Spleen (tissue), 11 donors: ENCODE measurements around the gene DDX41. TPM values are rescaled to one million over a fixed set of nuclear protein-coding genes. Genes with fewer than 3 reads are reported as not detected.

Experiments used
- DNase-seq: peaks from one replicate; pipeline ENCODE4 v3.0.0-alpha.2; 2020
- H3K27ac ChIP-seq, 8 donors: fragments of 200-600 bp; sonication (generic) in 7 of 8; 1 replicate in 4 of 8; 2 replicates in 4 of 8; pipeline versions ENCODE4 v1.5.0 to v1.8.0; 2016 to 2021; ENCODE audit warnings: inconsistent platforms in 4 of 8, mild to moderate bottlenecking in 4 of 8, moderate library complexity in 1 of 8
- H3K27me3 ChIP-seq, 7 donors: fragments of 200-600 bp; sonication (generic) in 6 of 7; replicated peaks in 1 of 7; 1 replicate in 4 of 7; 2 replicates in 3 of 7; pipeline versions ENCODE4 v1.5.0 to v1.8.0; 2016 to 2021; ENCODE audit warnings: inconsistent platforms in 3 of 7, mild to moderate bottlenecking in 1 of 7
- H3K36me3 ChIP-seq, 6 donors: fragments of 200-600 bp; sonication (generic) in 5 of 6; 1 replicate in 4 of 6; 2 replicates in 2 of 6; pipeline versions ENCODE4 v1.5.0 to v1.8.0; 2016 to 2021; ENCODE audit warnings: inconsistent platforms in 2 of 6
- H3K4me1 ChIP-seq, 6 donors: fragments of 200-600 bp; sonication (generic) in 5 of 6; 1 replicate in 3 of 6; 2 replicates in 3 of 6; pipeline versions ENCODE4 v1.5.0 to v1.8.0; 2016 to 2021; ENCODE audit warnings: inconsistent platforms in 3 of 6
- H3K4me3 ChIP-seq, 8 donors: fragments of 200-600 bp; sonication (generic) in 7 of 8; 1 replicate in 4 of 8; 2 replicates in 4 of 8; pipeline versions ENCODE4 v1.5.0 to v1.8.0; 2016 to 2021; ENCODE audit warnings: inconsistent platforms in 4 of 8, mild to moderate bottlenecking in 4 of 8, moderate library complexity in 2 of 8
- H3K9me3 ChIP-seq, 8 donors: fragments of 200-600 bp; sonication (generic) in 7 of 8; 1 replicate in 4 of 8; 2 replicates in 4 of 8; pipeline versions ENCODE4 v1.5.0 to v1.8.0; 2016 to 2021; ENCODE audit warnings: inconsistent platforms in 4 of 8
- POLR2A ChIP-seq, 3 donors: fragments of 450-650 bp; IDR thresholded peaks; one replicate each; pipeline ENCODE4 v1.5.1; 2017; ENCODE audit warnings: antibody characterized with exemption in 3 of 3, mild to moderate bottlenecking in 1 of 3
- POLR2AphosphoS5 ChIP-seq, 3 donors: sonication (generic); formaldehyde crosslinking; IDR thresholded peaks; one replicate each; pipeline ENCODE4 v1.5.1; 2017; ENCODE audit warnings: antibody characterized with exemption in 3 of 3
- WGBS, 5 donors: extraction: QIAGEN DNeasy Blood & Tissue Kit in 3 of 5; methylation state at CpG; one replicate each; pipeline versions ENCODE4 v1.1.5 to v1.1.7; 2013 to 2018; 5-methylcytosine and 5-hydroxymethylcytosine counted together
- intact Hi-C: fragments of 100-400 bp; cut with DNase I; formaldehyde crosslinking; loops from one replicate; pipeline ENCODE4 v1.15.0; 2023; ENCODE audit warnings: low total_unique reads
- polyA plus RNA-seq, 3 donors: library from polyadenylated mRNA; stranded (reverse); fragments of 200-250 nt; gene quantifications; one replicate each; pipeline ENCODE4 v1.2.1, GENCODE V29; 2013
- total RNA-seq, 7 donors: library from RNA; depleted of rRNA in 3 of 7; stranded (reverse); fragments of >200 nt in 3 of 7; fragmentation: NEBNext Ultra II Directional in 4 of 7; extraction: Animal tissue kit (Norgen Biotek cat#: 25700) in 4 of 7; gene quantifications; one replicate each; pipeline versions ENCODE4 v1.1.0 to v1.2.1, GENCODE V29; 2016 to 2021
- TF ChIP-seq, protein P1 (sequence below), 11 experiments: fragments of 200-600 bp in 7 of 11; fragments of 450-650 bp in 4 of 11; sonication (generic) in 4 of 11; IDR thresholded peaks in 8 of 11; conservative IDR thresholded peaks in 3 of 11; 1 replicate in 7 of 11; 2 replicates in 4 of 11; pipeline versions ENCODE4 v1.4.0 to v1.8.0; 2016 to 2021; ENCODE audit warnings: antibody characterized with exemption in 11 of 11, inconsistent platforms in 4 of 11, mild to moderate bottlenecking in 1 of 11
- donor health status: healthy with polysubstance abuse.
- donor health status: DM: no; HTN: no; CAD: no; lungs with moderate emphysema.
- donor health status: DM: no; HTN: no; CAD: no.
- donor health status: Bipolar disorder and iron deficiency.
- donor health status: healthy.
- donor health status: DM: no; HTN: no; CAD: no.
- donor health status: DM: yes; HTN: yes; CAD: no.

DDX41 gene
- total and polyA plus RNA-seq, 10 donors = 68.9 to 126 (median 92.4) TPM

DNA sequence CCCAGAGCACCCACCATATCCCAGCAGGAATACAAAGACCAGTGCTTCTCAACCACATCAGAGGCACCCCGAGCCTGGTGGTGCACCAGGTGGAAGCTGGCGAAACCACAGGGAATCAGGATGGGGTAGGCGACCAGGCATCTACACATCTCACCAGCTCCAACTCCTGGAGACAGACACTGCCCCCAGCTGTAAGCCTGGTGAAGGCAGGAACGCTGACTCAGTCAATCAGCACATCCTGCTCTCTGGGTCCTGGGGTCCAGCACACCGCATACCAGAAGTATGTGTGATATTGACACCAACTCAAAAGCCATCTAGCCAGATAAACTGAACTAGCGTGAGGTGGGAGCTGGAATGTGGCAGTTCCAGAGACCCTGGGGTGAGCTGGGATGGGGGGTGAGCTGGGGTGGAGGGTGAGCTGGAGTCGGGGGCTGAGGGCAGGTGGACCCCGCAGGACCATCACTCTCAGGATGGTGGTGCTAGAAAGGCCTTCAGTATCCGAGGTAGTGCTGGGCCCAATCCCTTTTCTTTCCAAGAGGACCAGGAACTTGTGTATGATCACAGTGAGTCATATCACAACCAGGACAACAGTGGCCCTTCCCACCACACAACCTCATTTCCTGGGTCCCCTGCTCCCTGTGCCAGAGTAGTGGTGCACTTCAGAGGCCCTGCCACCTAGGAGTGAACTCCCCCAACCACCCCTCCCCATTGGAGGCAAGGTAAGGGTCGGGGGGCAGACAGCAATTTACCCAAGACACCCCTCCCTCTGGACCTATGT lies 45.8 kb downstream of the DDX41 start:
- Histone ChIP-seq H3K36me3 (peaks cover 0 to 18% (median 8%) of the 10 kb centered on the region in 6 donors), H3K4me1 (peaks cover 4 to 68% (median 39%) of the 10 kb centered on the region in 6 donors), H3K4me3 (no peak overlapping the region), H3K27ac (peak overlapping the region in 1 of 8 donors; percentile 81), H3K27me3 (peaks cover 0 to 32% (median 10%) of the 10 kb centered on the region in 7 donors), H3K9me3 (no peaks in the 10 kb centered on the region)
- TF ChIP-seq POLR2A (IDR thresholded peaks at IDR 0.05) (no peak), POLR2AphosphoS5 (IDR thresholded peaks at IDR 0.05) (no peak)
- TF ChIP-seq, protein P1, sequence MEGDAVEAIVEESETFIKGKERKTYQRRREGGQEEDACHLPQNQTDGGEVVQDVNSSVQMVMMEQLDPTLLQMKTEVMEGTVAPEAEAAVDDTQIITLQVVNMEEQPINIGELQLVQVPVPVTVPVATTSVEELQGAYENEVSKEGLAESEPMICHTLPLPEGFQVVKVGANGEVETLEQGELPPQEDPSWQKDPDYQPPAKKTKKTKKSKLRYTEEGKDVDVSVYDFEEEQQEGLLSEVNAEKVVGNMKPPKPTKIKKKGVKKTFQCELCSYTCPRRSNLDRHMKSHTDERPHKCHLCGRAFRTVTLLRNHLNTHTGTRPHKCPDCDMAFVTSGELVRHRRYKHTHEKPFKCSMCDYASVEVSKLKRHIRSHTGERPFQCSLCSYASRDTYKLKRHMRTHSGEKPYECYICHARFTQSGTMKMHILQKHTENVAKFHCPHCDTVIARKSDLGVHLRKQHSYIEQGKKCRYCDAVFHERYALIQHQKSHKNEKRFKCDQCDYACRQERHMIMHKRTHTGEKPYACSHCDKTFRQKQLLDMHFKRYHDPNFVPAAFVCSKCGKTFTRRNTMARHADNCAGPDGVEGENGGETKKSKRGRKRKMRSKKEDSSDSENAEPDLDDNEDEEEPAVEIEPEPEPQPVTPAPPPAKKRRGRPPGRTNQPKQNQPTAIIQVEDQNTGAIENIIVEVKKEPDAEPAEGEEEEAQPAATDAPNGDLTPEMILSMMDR (IDR thresholded peaks at IDR 0.05 in 8 of 11, conservative IDR thresholded peaks at IDR 0.05 in 3 of 11) = no peak
- intact Hi-C loops = no loop called here
- WGBS, 5 donors = 83 to 91% (median 87%) methylated on average over 9 to 10 of the region's 10 CpGs
- no peak for DNase-seq

DNA sequence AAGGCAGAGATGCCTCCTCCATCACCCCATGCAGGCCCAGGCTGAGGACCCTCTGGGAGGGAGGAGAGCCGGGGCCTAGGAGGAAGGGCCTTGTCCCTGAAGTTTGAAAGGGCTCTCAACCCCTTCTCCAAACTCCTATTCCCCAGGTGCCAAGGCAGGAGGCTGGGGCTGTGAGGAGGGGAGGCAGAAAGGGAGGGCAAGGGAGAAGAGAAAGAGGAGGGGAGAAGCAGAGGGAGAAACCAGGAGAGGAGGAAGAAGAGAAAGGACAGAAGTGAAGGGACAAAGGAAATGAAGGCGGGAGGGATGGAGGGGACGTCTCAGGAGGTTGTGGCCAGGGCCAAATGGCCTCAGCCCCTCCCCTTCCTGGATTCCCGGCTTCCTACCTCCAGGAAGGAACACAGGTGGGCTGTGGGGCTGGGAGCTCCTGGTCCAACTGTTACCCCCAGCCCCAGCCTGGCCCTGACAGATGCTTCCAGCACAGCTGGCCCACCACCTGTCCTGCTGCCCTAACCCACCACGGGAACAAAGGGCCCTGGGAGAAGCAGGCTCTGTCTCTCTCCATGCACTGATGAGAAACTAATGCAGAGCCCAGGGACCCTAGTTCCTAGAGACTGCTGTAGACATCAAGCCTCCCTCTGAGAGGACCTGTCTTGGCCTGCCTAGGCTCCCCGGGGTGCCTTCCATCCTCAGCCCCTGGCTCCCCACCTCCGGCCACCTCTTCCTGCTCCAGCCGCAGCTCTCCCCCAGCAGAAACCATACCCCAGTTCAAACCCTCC lies 46.8 kb downstream of the DDX41 start:
- intact Hi-C loops = no loop called here
- Histone ChIP-seq H3K9me3 (peaks cover 0 to 3% (median 0%) of the 10 kb centered on the region in 8 donors), H3K36me3 (peaks cover 0 to 28% (median 8%) of the 10 kb centered on the region in 6 donors), H3K4me3 (no peak overlapping the region), H3K27me3 (peaks cover 0 to 32% (median 10%) of the 10 kb centered on the region in 7 donors), H3K4me1 (peaks cover 4 to 58% (median 29%) of the 10 kb centered on the region in 6 donors), H3K27ac (no peak overlapping the region)
- DNase-seq = no peak
- TF ChIP-seq POLR2A (IDR thresholded peaks at IDR 0.05) (no peak), POLR2AphosphoS5 (IDR thresholded peaks at IDR 0.05) (no peak)
- TF ChIP-seq, protein P1 (IDR thresholded peaks at IDR 0.05 in 8 of 11, conservative IDR thresholded peaks at IDR 0.05 in 3 of 11) = no peak
- 63 to 88% (median 73%) methylated on average over 7 to 8 of the region's 8 CpGs for WGBS, 5 donors

DNA sequence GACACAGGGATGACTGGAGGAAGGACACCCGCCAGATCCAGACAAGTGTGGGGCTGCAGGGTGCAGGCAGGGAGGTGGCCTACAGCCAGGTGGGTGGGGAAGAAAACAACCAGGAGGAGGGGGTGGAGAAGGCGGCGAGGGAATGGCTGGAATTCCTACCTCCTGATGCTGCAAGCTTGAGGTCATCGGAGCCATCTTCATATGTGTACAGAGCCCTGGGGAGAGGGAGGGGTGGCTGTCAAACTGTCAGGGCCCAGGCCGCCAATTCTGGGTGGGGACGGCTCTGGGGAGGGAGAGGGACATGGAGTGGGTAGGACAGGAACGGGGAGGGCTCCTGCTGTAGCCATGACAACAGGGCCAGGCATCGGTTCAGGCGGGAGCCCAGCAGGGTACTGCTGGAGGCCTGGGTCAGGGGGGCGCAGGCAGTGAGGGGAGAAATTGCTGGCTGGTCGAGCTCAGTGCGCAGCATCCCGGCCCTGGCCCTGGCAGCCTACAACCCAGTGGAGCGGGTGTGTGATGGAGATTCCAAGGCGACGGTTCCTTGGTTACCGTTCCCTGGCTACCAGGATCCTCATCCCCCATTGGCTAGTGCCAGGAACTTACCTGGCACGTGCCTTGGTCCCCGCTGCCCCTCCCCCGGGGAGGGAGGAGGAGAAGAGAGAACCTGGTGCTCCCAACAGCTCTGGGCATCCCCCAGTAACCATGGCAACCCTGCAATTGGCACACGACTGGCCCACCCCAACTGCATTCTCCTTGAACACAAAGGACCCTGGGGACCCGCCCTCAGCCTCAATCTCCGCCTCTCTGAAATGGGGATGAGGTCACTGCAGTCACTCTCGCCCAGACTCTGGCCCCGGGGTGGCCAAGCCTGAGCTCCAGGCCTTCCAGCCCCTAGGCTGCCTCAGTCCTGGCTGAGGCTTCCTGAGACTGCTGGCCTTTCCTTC lies 47.8 kb downstream of the DDX41 start:
- 78 to 87% (median 84%) methylated on average over 17 to 24 of the region's 25 CpGs for WGBS, 5 donors
- intact Hi-C loops = no loop called here
- peaks cover 0 to 23% (median 10%) of the 10 kb centered on the region in 7 donors for H3K27me3 ChIP-seq
- no peak for DNase-seq
- no peak for TF ChIP-seq POLR2A (IDR thresholded peaks at IDR 0.05)
- TF ChIP-seq, protein P1 (IDR thresholded peaks at IDR 0.05 in 8 of 11, conservative IDR thresholded peaks at IDR 0.05 in 3 of 11) = no peak
- no peak for TF ChIP-seq POLR2AphosphoS5 (IDR thresholded peaks at IDR 0.05)
- no peak overlapping the region for H3K27ac ChIP-seq
- peaks cover 0 to 31% (median 8%) of the 10 kb centered on the region in 6 donors for H3K36me3 ChIP-seq
- H3K4me3 ChIP-seq = no peak overlapping the region
- H3K9me3 ChIP-seq = peaks cover 0 to 5% (median 0%) of the 10 kb centered on the region in 8 donors
- H3K4me1 ChIP-seq = peaks cover 4 to 48% (median 21%) of the 10 kb centered on the region in 6 donors
